K562 (cell line): ENCODE measurements around the gene RELL2. TPM values are rescaled to one million over a fixed set of nuclear protein-coding genes. Genes with fewer than 3 reads are reported as not detected.

Experiments
- ARHGAP35 ChIP-seq: fragments of 450-650 bp; IDR thresholded peaks from 2 replicates; pipeline ENCODE4 v1.6.1; 2018; ENCODE audit not compliant: partially characterized antibody
- CC2D1A ChIP-seq: fragments of 450-650 bp; IDR thresholded peaks from 2 replicates; pipeline ENCODE4 v1.6.1; 2017; ENCODE audit warnings: mild to moderate bottlenecking
- COPS2 ChIP-seq: fragments of 450-650 bp; conservative IDR thresholded peaks from 2 replicates; pipeline ENCODE4 v1.6.1; 2016; ENCODE audit warnings: mild to moderate bottlenecking, moderate library complexity
- CREB3L1 ChIP-seq: fragments of 450-650 bp; IDR thresholded peaks from 2 replicates; pipeline ENCODE4 v1.6.1; 2014; ENCODE audit warnings: low read depth, mild to moderate bottlenecking, moderate library complexity, borderline replicate concordance
- ID3 ChIP-seq, 2 experiments: fragments of 250-450 bp in 1 of 2; fragments of 450-650 bp in 1 of 2; sonication (Bioruptor Pico) in 1 of 2; IDR thresholded peaks; 2 replicates each; pipeline versions ENCODE4 v1.6.1 to v1.8.0; 2016 to 2021; ENCODE audit warnings: mild to moderate bottlenecking in 2 of 2, moderate library complexity in 2 of 2, missing compliant biosample characterization in 1 of 2, missing genetic modification characterization in 1 of 2
- JUNB ChIP-seq: fragments of 450-650 bp; formaldehyde crosslinking; conservative IDR thresholded peaks from 2 replicates; pipeline ENCODE4 v1.4.0; 2020; ENCODE audit warnings: mild to moderate bottlenecking
- NCOA2 ChIP-seq, 2 experiments: fragments of 450-650 bp; IDR thresholded peaks; 2 replicates each; pipeline ENCODE4 v1.6.1; 2018; ENCODE audit warnings: mild to moderate bottlenecking in 2 of 2, moderate library complexity in 1 of 2; ENCODE audit not compliant: partially characterized antibody in 2 of 2
- PHF20 ChIP-seq: fragments of 450-650 bp; IDR thresholded peaks from 2 replicates; pipeline ENCODE4 v1.6.1; 2018; ENCODE audit not compliant: partially characterized antibody
- RBFOX2 ChIP-seq: fragments of 200-400 bp; formaldehyde crosslinking; IDR thresholded peaks from 2 replicates; pipeline ENCODE4 v1.6.1; 2017; ENCODE audit warnings: low read depth, mild to moderate bottlenecking, low read length, moderate library complexity
- SMARCA4 ChIP-seq: fragments of 450-650 bp; IDR thresholded peaks from 2 replicates; pipeline ENCODE4 v1.6.1; 2016
- TAF15 ChIP-seq: fragments of 200-400 bp; formaldehyde crosslinking; IDR thresholded peaks from 2 replicates; pipeline ENCODE4 v1.6.1; 2017; ENCODE audit warnings: mild to moderate bottlenecking, low read depth, low read length, moderate library complexity
- ZBTB11 ChIP-seq, 3 experiments: fragments of 200-800 bp in 1 of 3; fragments of 250-450 bp in 1 of 3; fragments of 450-650 bp in 1 of 3; sonication (Bioruptor Pico) in 1 of 3; sonication (Bioruptor generic) in 1 of 3; formaldehyde crosslinking in 1 of 3; IDR thresholded peaks; 2 replicates each; pipeline versions ENCODE4 v1.6.1 to v1.8.0; 2016 to 2022; ENCODE audit warnings: mild to moderate bottlenecking in 2 of 3, missing genetic modification characterization in 2 of 3, missing compliant biosample characterization in 1 of 3, moderate library complexity in 1 of 3
- ZC3H4 ChIP-seq: sonication (generic); formaldehyde crosslinking; IDR thresholded peaks from 2 replicates; pipeline ENCODE4 v1.9.0; 2021; ENCODE audit warnings: missing genetic modification reagents, borderline replicate concordance
- ZNF140 ChIP-seq: fragments of 250-450 bp; sonication (Bioruptor Pico); IDR thresholded peaks from 2 replicates; pipeline ENCODE4 v1.8.0; 2021; ENCODE audit warnings: moderate library complexity, mild to moderate bottlenecking, inconsistent platforms
- ZNF695 ChIP-seq: fragments of 450-650 bp; formaldehyde crosslinking; IDR thresholded peaks from 2 replicates; pipeline ENCODE4 v1.4.0; 2020; ENCODE audit warnings: mild to moderate bottlenecking, moderate library complexity
- ZZZ3 ChIP-seq: fragments of 450-650 bp; IDR thresholded peaks from 2 replicates; pipeline ENCODE4 v1.6.1; 2016; ENCODE audit warnings: antibody characterized with exemption, mild to moderate bottlenecking, moderate library complexity
- polyA plus RNA-seq, 8 experiments: library from polyadenylated mRNA; depleted of rRNA in 4 of 8; stranded (reverse) in 5 of 8; unstranded in 3 of 8; fragments of >200 nt; fragmentation: Nextera tagmentation in 2 of 8; fragmentation: Illumina TruSeq in 1 of 8; extraction: Ambion mirVana in 2 of 8; extraction: Trizol in 1 of 8; gene quantifications; 2 replicates each; pipeline versions ENCODE4 v1.2.1 to v1.2.3, GENCODE V29; 2011 to 2014; ENCODE audit warnings: inconsistent platforms in 1 of 8, missing spikeins in 1 of 8
- total RNA-seq, 7 experiments: library from RNA; depleted of rRNA in 6 of 7; stranded (reverse); fragments of >200 nt in 6 of 7; fragmentation: Illumina TruSeq in 2 of 7; extraction: Trizol in 2 of 7; gene quantifications; 2 replicates each; pipeline versions ENCODE4 v1.2.1 to v1.2.3, GENCODE V29; 2011 to 2021; ENCODE audit warnings: low replicate concordance in 1 of 7
- TF ChIP-seq, protein P1 (sequence below): fragments of 450-650 bp; formaldehyde crosslinking; IDR thresholded peaks from 2 replicates; pipeline ENCODE4 v1.4.0; 2020; ENCODE audit warnings: mild to moderate bottlenecking, moderate library complexity
- TF ChIP-seq, protein P2 (sequence below): fragments of 450-650 bp; conservative IDR thresholded peaks from 2 replicates; pipeline ENCODE4 v1.6.1; 2016; ENCODE audit warnings: missing genetic modification characterization, low read depth, mild to moderate bottlenecking, missing compliant biosample characterization, moderate library complexity

RELL2 gene
- total and polyA plus RNA-seq, 9 of the 15 experiments (the other 6 are each of a cell fraction or from before 2014, with no cell fraction given): 0.06 to 36.0 (median 14.3) TPM

DNA sequence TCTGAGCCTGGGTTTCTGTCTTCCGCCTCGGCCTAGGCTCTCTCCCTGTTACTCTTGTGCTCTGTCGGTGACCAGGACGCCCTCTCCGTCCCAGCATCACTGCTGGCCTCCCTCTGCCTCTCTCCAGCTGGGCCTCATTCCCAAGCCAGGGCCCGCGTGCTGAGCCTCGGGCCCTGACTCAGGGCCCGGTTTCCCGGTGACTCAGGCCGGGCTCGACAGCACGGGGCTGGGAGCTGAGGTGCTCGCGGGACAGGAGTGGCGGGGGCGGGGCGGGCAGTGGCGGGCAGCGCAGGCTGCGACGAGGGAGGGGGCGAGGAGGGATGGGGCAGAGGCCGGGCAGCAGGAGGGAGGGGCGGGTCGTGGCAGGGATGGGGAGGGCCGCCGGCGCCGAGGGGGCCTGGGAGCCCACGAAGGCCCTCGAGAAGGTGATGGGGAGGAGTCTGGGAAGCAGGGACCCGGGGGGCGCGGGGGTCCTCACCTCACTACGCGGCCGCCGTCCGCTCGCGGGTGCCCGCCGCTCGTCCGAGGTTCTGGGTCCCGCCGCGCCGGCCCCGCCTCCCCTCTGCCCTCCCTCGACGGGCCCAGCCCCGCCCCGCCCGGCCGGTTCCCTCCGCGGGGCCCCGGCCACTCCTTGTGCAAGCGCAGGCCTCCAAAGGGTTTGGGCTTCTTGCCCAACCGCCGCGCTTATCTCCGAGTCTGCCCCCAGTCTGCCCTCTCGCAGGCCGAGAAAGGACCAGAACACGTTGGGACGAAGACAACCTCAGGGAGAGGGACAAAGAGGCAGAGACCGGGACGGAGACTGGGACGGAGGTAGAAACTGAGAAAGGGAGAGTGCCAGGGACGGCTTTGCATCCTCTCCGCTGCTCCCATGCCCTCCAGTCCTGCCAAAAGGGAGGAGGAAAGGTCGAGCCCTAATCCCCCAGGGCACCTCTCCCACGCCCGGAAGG lies 45.2 kb downstream of the RELL2 start, which contains the start of gene ARAP3 (continued):
- TF ChIP-seq, protein P1, sequence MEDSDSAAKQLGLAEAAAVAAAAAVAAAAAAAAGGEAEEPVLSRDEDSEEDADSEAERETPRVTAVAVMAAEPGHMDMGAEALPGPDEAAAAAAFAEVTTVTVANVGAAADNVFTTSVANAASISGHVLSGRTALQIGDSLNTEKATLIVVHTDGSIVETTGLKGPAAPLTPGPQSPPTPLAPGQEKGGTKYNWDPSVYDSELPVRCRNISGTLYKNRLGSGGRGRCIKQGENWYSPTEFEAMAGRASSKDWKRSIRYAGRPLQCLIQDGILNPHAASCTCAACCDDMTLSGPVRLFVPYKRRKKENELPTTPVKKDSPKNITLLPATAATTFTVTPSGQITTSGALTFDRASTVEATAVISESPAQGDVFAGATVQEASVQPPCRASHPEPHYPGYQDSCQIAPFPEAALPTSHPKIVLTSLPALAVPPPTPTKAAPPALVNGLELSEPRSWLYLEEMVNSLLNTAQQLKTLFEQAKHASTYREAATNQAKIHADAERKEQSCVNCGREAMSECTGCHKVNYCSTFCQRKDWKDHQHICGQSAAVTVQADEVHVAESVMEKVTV (CRISPR knock-in tag): no peak
- TF ChIP-seq CC2D1A (no peak), ZNF695 (no peak), ZC3H4 (CRISPR knock-in tag) (no peak), RBFOX2 (peak; percentile 62), SMARCA4 (peak; percentile 31; the same call in 1 of the 2 replicates), CREB3L1 (no peak), ZNF140 (CRISPR knock-in tag) (no peak), ZBTB11 (CRISPR knock-in tag; IDR thresholded peaks at IDR 0.05) (peak in 1 of 3 experiments; percentile 37; a peak in 1 of 6 replicates), TAF15 (no peak), COPS2 (no peak), ARHGAP35 (no peak), PHF20 (no peak), ZZZ3 (no peak), JUNB (no peak), ID3 (CRISPR knock-in tag; IDR thresholded peaks at IDR 0.05) (no peak), ID3 (tag; IDR thresholded peaks at IDR 0.05) (no peak; the same call in none of the 2 replicates), NCOA2 (IDR thresholded peaks at IDR 0.05; ENCODE audit: partially characterized antibody in 2 of 2) (no peak)
- TF ChIP-seq, protein P2, sequence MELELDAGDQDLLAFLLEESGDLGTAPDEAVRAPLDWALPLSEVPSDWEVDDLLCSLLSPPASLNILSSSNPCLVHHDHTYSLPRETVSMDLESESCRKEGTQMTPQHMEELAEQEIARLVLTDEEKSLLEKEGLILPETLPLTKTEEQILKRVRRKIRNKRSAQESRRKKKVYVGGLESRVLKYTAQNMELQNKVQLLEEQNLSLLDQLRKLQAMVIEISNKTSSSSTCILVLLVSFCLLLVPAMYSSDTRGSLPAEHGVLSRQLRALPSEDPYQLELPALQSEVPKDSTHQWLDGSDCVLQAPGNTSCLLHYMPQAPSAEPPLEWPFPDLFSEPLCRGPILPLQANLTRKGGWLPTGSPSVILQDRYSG (tag): 0 out of 2 replicates have a peak, but pooled peaks have one; percentile 27
